IPS-15b (cell line): ENCODE measurements around the gene CA9.

Experiments used
- H3K27me3 ChIP-seq: one replicate; pipeline ENCODE4 v1.6.1; 2013; ENCODE audit warnings: low read length; ENCODE audit not compliant: control insufficient read depth, insufficient read depth
- H3K36me3 ChIP-seq: one replicate; pipeline ENCODE4 v1.6.1; 2013; ENCODE audit warnings: low read length; ENCODE audit not compliant: control insufficient read depth, insufficient read depth
- H3K4me1 ChIP-seq: one replicate; pipeline ENCODE4 v1.6.1; 2013; ENCODE audit warnings: mild to moderate bottlenecking, low read length; ENCODE audit not compliant: control insufficient read depth, insufficient read depth
- H3K4me3 ChIP-seq: one replicate; pipeline ENCODE4 v1.5.1; 2013; ENCODE audit warnings: low read depth, low read length
- H3K9ac ChIP-seq: one replicate; pipeline ENCODE4 v1.6.1; 2013; ENCODE audit warnings: low read depth, mild to moderate bottlenecking, low read length
- H3K9me3 ChIP-seq: one replicate; pipeline ENCODE4 v1.6.1; 2013; ENCODE audit warnings: mild to moderate bottlenecking, low read length; ENCODE audit not compliant: control insufficient read depth, insufficient read depth

The CA9 gene

DNA sequence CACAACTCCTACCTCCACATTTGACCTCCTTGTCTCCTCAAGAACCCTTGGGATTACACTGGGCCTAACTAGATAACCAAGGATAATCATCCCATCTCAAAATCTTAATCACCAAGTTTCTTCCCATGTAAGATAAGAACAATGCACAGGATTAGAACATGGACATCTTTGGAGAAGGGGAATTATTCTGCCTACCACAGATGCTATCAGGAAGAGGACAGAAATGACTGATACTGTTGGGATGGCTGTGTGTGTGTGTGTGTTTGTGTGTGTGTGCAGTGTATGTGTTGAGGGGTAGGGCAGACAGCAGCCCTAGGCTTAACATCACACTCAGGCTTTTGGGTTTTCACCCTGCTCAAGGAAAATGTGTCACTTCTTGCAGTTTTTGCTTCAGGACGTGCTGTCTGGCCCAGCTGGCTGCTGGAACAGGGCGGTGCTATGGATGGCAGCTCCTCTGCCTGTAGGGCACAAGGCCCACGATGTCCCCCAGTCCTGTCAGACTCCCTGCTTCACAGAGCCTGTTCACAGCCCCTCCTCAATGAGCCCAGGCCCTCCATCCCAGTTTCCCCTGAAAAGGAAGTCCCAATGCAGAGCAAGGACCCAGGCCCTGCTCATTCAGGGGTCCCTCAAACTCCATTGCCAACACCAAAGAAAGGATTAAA, 7.7 kb downstream of the CA9 start:
- no peak overlapping the region for H3K9ac ChIP-seq
- no peaks in the 10 kb centered on the region for H3K9me3 ChIP-seq
- H3K36me3 ChIP-seq: peaks cover 40% of the 10 kb centered on the region
- H3K4me1 ChIP-seq: peaks cover under 1% of the 10 kb centered on the region
- no peaks in the 10 kb centered on the region for H3K27me3 ChIP-seq
- no peak overlapping the region for H3K4me3 ChIP-seq

DNA sequence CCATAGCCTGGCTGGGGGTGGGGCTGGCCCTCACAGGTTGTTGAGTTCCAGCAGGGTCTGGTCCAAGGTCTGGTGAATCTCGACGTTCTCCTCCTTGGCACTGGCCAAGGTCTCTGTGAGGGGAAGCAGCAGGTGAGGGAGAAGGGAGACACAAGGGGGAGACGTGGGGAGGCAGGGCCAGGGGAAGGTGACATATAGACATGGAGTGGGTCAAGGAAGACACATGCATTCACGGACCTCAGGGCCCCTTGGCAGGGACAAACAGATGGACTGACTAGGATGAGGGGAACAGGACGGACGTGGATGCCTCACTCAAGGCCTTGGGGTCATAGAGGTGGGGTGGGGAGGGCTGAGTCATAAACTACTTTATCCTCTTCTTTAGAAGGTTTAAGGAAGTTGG, 8.3 kb downstream of the CA9 start:
- no peaks in the 10 kb centered on the region for H3K4me1 ChIP-seq
- no peaks in the 10 kb centered on the region for H3K27me3 ChIP-seq
- no peak overlapping the region for H3K9ac ChIP-seq
- H3K4me3 ChIP-seq: no peak overlapping the region
- peaks cover 44% of the 10 kb centered on the region for H3K36me3 ChIP-seq
- no peaks in the 10 kb centered on the region for H3K9me3 ChIP-seq

DNA sequence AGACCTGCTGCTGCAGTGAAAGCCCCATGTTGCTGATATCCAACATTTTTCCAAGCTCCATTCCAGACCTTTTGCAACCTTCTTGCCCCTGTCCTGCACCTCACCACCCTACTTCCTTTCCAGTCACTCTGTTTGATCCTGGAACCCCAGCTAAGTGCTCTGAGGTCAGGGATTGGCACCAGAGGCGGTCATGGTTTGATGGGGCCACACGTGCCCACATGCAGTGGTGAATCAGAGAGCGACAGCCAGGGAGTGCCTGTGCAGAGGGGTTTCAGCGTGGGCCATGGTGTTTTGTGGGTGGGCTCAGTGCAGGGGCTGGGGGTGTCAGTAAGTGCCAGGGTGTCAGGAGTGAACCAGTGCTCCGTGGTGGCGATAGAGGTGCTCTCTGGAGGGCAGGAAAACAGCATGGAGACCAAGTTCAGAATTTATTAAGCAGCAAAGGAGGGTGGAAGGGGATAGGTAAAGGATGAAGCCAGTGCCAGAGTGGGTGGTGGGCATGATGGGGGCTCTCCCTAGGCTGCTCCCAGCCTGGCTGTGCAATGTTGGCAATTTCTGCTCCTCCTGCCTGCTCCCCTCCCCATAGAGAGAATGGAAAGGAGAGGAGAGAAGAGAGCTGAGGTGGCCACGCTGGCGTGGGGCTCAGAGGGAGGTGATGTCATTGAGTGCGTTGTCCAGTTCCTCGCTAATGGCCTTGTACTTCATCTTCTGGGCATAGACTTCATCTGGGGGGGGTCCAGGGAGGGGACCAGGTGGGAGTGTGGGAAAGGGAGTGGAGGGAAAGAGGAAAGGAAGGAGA, 9.0 kb downstream of the CA9 start:
- Histone ChIP-seq H3K4me3 (no peak overlapping the region), H3K27me3 (no peaks in the 10 kb centered on the region), H3K4me1 (peaks cover 4% of the 10 kb centered on the region), H3K9me3 (no peaks in the 10 kb centered on the region), H3K9ac (no peak overlapping the region), H3K36me3 (peaks cover 47% of the 10 kb centered on the region)

DNA sequence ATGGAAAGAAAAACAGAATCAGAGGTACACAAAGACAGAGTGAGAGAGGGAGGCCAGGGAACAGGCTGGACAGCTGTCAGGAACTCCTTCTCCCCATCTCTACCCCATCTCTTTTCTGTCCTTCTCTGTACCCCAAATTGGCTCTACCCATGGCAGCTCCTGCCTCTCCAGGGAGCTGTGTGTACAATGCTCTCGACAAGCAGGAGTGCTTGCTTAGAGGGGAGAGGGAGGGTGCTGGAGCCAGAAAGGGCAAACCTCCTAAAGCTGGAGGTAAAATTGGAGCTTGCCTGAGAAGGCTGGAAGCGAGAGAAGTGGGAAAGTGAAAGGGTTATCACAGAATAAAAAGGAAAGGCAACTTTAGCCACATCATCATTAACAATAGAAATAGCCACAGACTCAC, 9.6 kb downstream of the CA9 start:
- Histone ChIP-seq H3K36me3 (peaks cover 52% of the 10 kb centered on the region), H3K4me3 (no peak overlapping the region), H3K9me3 (no peaks in the 10 kb centered on the region), H3K4me1 (peaks cover 7% of the 10 kb centered on the region), H3K27me3 (no peaks in the 10 kb centered on the region), H3K9ac (no peak overlapping the region)

DNA sequence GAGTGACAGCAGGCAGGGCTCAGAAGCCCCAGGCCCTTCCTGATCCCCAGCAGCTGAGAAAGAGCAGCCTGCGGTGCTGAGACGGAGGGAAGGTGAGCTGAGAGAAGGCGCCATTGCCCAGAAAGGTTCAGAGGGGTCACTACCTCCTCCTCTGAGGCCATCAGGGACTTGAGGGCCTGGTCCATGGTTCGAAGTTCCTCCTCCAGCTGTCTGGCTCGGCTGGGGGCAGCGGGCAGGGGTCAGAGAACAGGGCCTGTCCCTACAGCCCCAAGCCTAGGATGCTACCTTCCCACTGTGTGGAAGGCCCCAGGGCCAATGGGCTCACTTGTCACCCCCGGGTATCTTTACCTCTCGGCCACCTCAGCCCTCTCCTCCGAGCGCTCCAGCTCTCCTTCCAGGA, 11.2 kb downstream of the CA9 start:
- peaks cover 52% of the 10 kb centered on the region for H3K36me3 ChIP-seq
- H3K27me3 ChIP-seq: no peaks in the 10 kb centered on the region
- H3K4me3 ChIP-seq: no peak overlapping the region
- no peak overlapping the region for H3K9ac ChIP-seq
- H3K4me1 ChIP-seq: peaks cover 10% of the 10 kb centered on the region
- no peaks in the 10 kb centered on the region for H3K9me3 ChIP-seq

DNA sequence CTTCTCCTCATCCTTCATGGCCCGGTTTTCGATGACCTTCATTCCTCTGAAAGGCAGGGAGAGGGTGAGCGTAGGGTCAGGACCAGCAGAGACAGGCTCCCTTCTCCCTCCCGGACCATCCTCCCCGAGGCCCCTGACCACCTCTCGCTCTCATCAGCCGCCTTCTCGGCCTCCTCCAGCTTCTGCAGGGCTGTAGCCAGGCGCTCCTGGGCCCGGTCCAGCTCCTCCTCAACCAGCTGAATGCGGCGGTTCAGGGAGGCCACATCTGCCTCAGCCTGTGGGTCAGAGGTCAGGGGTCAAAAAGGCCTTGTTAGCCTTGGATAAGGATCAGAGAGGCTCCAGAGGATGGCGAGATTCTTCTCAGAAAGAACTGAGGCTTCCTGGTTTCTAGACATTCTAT, 11.8 kb downstream of the CA9 start:
- peaks cover 52% of the 10 kb centered on the region for H3K36me3 ChIP-seq
- H3K9me3 ChIP-seq: no peaks in the 10 kb centered on the region
- peaks cover 10% of the 10 kb centered on the region for H3K4me1 ChIP-seq
- H3K9ac ChIP-seq: no peak overlapping the region
- H3K4me3 ChIP-seq: no peak overlapping the region
- no peaks in the 10 kb centered on the region for H3K27me3 ChIP-seq

DNA sequence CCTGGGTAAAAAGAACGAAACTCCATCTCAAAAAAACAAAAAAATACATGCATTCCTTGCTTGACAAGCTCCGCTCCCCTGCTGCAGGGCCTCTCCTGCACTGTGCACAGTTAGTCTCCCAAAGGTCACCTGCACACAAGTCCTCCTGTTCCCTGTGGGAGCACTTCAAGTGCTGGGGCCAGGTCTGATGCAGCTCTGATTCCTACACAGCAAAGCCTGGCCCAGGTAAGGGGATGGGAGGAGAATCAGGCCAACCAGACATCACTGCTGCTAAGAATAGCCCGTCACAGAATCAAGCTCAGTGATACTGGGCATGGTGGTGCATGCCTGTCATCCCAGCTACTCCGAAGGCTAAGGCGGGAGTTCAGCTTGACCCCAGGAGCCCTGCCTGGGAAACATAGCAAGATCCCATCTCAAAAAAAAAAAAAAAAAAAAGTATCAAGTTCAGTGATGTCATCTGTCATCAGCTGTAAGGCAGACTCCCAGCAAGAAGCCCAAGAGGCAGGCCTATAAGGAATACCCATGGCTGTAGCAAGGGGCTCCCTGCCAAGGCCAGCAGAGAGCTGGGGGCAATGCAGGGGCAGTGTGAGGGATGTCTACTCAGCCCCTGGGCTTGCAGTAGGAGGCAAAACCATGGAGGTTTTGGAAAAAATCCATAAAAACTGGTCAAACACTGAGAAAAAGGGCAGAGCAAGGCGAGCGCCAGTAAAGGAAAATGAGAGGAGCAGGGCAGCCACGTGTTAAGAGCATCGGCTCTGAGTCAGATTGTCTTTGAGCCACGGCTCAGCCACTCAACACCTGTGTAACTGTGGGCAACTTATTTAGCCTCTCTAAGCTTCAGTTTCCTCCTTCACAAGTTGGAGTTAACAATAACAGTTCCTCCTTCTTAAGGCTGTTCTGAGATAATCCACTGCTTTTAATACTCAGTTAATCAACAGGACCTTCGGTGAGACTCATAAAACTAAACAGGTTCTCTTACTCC, 12.8 kb downstream of the CA9 start:
- Histone ChIP-seq H3K4me3 (no peak overlapping the region), H3K27me3 (no peaks in the 10 kb centered on the region), H3K9ac (no peak overlapping the region), H3K4me1 (peaks cover 10% of the 10 kb centered on the region), H3K9me3 (no peaks in the 10 kb centered on the region), H3K36me3 (peaks cover 52% of the 10 kb centered on the region)

DNA sequence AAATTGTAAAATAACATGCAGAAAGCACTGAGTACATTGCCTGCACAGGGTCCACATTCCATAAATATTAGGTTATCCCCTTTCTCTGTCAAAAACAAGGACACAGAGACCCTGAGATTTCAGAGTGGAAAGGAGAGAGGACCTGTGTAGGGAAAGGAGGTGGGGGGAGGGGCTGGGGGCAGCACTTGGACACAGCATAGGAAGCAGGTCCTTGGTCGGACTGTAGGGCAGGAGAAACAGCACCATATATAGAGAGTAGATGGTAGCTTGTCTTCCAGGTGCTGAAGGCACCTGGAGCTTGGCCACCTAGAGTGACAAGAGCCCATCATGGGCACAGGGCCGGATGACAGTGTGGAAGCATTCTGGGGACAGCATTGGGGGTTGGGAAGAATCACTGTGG, 13.6 kb downstream of the CA9 start:
- no peak overlapping the region for H3K4me3 ChIP-seq
- peaks cover 48% of the 10 kb centered on the region for H3K36me3 ChIP-seq

DNA sequence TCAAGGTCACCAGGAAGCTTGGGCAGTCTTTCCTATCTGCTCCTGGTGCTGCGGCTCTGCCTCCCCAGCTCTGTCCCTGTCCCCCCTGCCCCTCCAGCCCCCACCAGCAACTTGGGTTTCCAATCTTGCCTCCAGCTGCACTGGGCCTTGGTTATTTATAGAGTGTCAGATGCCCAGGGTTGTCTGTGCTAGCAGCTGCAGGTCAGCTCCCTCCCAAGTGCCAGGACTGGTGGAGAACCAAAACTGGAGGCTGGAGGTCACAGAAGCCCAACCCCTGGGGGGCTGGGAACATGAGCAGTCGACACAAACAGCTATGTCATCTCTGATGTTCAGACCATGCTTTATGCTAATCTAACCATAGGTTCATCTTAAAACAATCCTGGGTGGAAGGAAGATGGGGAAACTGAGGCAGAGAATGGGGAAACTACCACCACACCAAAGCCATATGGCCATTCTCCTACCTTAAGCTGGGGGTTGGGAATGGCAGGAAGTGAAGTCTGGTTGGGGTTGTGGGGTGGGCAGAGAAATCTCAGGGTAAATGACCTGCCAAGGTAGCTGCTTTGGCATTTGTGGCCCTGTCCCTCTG, 14.3 kb downstream of the CA9 start:
- H3K4me3 ChIP-seq: peak overlapping the region; percentile 81
- no peak overlapping the region for H3K9ac ChIP-seq
- peaks cover 40% of the 10 kb centered on the region for H3K36me3 ChIP-seq
- peaks cover 10% of the 10 kb centered on the region for H3K4me1 ChIP-seq
- H3K27me3 ChIP-seq: no peaks in the 10 kb centered on the region
- no peaks in the 10 kb centered on the region for H3K9me3 ChIP-seq

More for the DNA sequence above, 13.6 kb downstream of the CA9 start:
- no peaks in the 10 kb centered on the region for H3K27me3 ChIP-seq
- peaks cover 10% of the 10 kb centered on the region for H3K4me1 ChIP-seq
- H3K9me3 ChIP-seq: no peaks in the 10 kb centered on the region
- no peak overlapping the region for H3K9ac ChIP-seq

DNA sequence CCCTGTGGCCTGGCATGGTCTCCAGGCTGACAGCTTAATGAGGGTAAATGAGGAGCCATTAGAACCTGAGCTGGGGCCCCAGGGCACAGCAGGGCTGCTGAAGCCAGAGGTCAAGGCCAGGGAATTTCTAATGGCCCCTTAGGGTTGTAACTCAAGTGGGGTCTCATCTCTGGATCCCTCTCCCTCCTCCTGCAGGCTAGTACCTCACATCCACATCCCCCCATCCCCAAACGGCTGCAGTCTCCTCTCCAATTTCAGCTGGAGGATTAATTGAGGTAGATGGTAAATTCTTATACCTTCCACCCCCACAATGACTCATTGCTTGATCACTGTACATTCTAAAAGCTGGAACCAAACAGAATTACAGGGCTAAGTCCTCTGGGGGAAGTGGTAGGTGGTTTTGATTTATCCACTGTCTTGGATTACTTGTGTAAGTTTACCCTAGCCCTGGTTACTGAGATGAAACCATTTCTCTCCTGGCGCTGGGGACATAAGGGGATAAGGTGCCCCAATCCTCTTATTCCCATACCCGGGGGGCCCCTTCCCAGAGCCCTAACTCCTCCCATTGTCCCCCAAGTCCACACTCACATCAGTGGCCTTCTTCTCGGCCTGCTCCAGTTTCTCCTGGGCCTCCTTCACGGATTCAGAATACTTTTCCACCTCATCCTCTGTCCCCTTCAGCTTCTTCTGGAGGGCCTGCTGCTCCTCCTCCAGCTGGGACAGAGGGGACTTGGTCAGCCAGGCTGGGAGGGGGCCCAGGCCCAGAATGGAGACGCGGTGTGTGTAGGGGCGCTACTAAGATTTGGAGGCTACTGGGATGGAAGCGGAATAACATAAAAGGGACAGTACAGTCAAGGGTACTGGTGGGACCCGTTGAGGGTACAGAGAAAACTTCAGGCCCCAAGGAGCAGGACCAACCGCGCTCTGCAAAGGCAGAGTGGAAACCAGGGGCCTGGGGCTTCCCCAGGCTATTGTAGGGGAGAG, 15.1 kb downstream of the CA9 start:
- peak overlapping the region; percentile 92 for H3K9ac ChIP-seq

More for the DNA sequence above, 15.1 kb downstream of the CA9 start:
- H3K9me3 ChIP-seq: no peaks in the 10 kb centered on the region
- H3K4me3 ChIP-seq: peak overlapping the region; percentile 81
- peaks cover 10% of the 10 kb centered on the region for H3K4me1 ChIP-seq
- H3K27me3 ChIP-seq: no peaks in the 10 kb centered on the region
- peaks cover 33% of the 10 kb centered on the region for H3K36me3 ChIP-seq
